Esophagus (tissue), 2 donors: Measurements from ENCODE around the gene ICAM2. TPM values are rescaled to one million over a fixed set of nuclear protein-coding genes. Genes with fewer than 3 reads are reported as not detected.

Experiments
- H3K27ac ChIP-seq, 2 donors: one replicate each; pipeline ENCODE4 v1.5.1; 2013; ENCODE audit warnings: low read depth in 2 of 2, mild to moderate bottlenecking in 2 of 2, inconsistent platforms in 1 of 2, low read length in 1 of 2, moderate library complexity in 1 of 2
- H3K27me3 ChIP-seq, 2 donors: one replicate each; pipeline ENCODE4 v1.6.1; 2013; ENCODE audit warnings: low read length in 2 of 2, control low read depth in 1 of 2, mild to moderate bottlenecking in 1 of 2; ENCODE audit not compliant: insufficient read depth in 2 of 2, control insufficient read depth in 1 of 2
- H3K36me3 ChIP-seq, 2 donors: one replicate each; pipeline ENCODE4 v1.6.1; 2013; ENCODE audit warnings: low read length in 1 of 2; ENCODE audit not compliant: control insufficient read depth in 2 of 2, insufficient read depth in 2 of 2
- H3K4me1 ChIP-seq, 2 donors: one replicate each; pipeline ENCODE4 v1.6.1; 2013; ENCODE audit warnings: low read length in 1 of 2; ENCODE audit not compliant: control insufficient read depth in 2 of 2, insufficient read depth in 2 of 2
- H3K4me3 ChIP-seq, 2 donors: one replicate each; pipeline ENCODE4 v1.5.1; 2013; ENCODE audit warnings: low read length in 2 of 2, mild to moderate bottlenecking in 2 of 2, low read depth in 1 of 2, moderate library complexity in 1 of 2
- H3K9me3 ChIP-seq, 2 donors: one replicate each; pipeline ENCODE4 v1.6.1; 2013; ENCODE audit warnings: mild to moderate bottlenecking in 2 of 2, low read depth in 1 of 2, low read length in 1 of 2, moderate library complexity in 1 of 2; ENCODE audit not compliant: control insufficient read depth in 2 of 2, insufficient read depth in 1 of 2
- WGBS, 2 donors: extraction: QIAGEN DNeasy Blood & Tissue Kit; methylation state at CpG; one replicate each; pipeline ENCODE4 v1.1.7; 2013; 5-methylcytosine and 5-hydroxymethylcytosine counted together
- polyA plus RNA-seq, 2 donors: library from polyadenylated mRNA; stranded (reverse); fragments of 200-250 nt; gene quantifications; one replicate each; pipeline ENCODE4 v1.2.3, GENCODE V29; 2013
- donor health status: healthy with polysubstance abuse.
- donor health status: Bipolar disorder and iron deficiency.

Gene ICAM2
- polyA plus RNA-seq = 1 to 10 TPM; 4.2 to 8.9 TPM

DNA sequence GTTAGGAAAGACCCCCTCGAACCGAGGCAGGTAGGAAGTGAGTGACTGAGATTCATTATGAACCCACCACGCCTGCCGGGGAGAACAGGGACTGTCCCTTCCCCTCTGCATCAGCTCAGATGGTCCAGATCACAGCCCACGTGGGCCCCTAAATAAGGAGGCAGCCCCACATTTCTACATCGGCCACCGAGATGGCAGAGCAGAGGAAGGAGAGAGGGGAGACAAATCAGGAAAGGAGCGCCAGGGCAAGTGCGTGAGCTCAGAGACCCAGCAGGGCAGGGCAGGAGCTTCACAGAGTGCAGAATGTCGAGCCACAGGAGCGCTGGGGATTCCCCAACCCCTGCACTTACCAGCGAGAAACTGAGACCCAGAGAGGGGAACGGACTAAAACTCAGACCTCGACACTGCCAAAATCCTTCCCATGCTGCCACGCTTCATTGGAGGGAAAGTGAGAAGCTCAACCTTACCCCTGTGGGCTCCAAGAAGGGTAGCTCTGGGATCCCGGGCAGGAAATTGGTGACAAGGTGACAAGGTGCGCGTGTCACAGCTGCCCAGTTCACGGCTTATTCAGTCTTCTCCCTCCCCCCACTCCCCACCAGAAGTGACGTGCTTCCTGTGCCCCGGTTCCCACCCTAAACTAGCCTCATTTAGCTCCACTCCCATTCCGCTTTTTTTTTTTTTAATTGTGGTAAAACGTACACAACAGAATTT lies at the start of gene ICAM2:
TSS of gene ICAM2 (minus strand) at position 578 of the 711 bp plus-strand sequence. CDS start 13,942 bp downstream, outside the sequence.
- Histone ChIP-seq H3K27me3 (no peaks in the 10 kb centered on the region), H3K27ac (peak within 1 kb of the TSS; percentile 69 to 70), H3K4me3 (peak within 1 kb of the TSS; percentile 8 to 37), H3K9me3 (no peaks in the 10 kb centered on the region), H3K4me1 (no peaks in the 10 kb centered on the region), H3K36me3 (no peaks in the 10 kb centered on the region)
- WGBS, 2 donors = 17 to 20% methylated on average over 23 of the region's 23 CpGs

DNA sequence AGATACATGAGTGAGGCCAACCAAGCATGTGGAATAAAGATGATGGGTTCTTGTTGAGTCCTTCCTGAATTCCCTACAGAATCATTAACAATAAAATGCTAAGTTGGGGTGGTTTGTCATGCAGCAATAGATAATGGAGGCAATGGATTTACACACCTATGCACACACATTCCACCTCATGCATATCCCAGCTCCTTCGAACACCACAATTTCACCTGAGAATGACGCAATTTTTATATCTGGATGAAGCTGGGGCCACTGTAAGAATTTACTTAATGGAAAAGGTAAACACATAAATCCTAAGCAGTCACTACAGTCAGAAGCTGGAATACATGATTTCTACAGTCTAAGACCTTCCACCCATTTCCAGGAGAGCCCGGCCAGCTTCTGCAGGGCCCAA lies 49.8 kb upstream of the ICAM2 start:
- H3K36me3 ChIP-seq = peaks cover 27 to 28% of the 10 kb centered on the region in 2 donors
- peaks cover 0 to 6% of the 10 kb centered on the region in 2 donors for H3K9me3 ChIP-seq
- H3K27me3 ChIP-seq = no peaks in the 10 kb centered on the region
- no peak overlapping the region for H3K4me3 ChIP-seq
- peaks cover 0 to 3% of the 10 kb centered on the region in 2 donors for H3K4me1 ChIP-seq
- H3K27ac ChIP-seq = no peak overlapping the region
- WGBS, 2 donors = 98 to 99% methylated on average over 3 of the region's 3 CpGs

DNA sequence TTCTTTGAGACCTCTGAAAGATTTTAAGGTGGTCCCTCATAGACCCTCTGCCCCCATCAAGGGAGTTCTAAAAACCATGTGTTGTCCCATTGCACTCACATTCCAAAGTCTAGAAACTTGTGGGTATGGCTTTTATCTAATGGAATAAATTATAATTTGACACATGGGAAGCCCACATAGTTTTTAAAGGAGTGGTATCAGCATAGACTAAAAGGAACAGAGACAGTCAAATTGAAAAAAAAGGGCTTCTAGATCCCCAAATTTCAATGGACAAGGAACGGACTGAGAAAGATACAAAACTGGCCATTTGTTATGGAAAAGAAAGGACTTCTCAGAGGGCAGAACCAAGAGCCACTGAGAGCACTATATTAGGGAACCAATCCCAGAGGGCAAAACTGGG lies 48.7 kb upstream of the ICAM2 start:
- WGBS, 2 donors = 96 to 99% methylated on average over 1 of the region's 1 CpG
- Histone ChIP-seq H3K36me3 (peaks cover 27 to 30% of the 10 kb centered on the region in 2 donors), H3K27ac (no peak overlapping the region), H3K27me3 (no peaks in the 10 kb centered on the region), H3K9me3 (peaks cover 0 to 6% of the 10 kb centered on the region in 2 donors), H3K4me1 (peaks cover 2 to 7% of the 10 kb centered on the region in 2 donors), H3K4me3 (no peak overlapping the region)

DNA sequence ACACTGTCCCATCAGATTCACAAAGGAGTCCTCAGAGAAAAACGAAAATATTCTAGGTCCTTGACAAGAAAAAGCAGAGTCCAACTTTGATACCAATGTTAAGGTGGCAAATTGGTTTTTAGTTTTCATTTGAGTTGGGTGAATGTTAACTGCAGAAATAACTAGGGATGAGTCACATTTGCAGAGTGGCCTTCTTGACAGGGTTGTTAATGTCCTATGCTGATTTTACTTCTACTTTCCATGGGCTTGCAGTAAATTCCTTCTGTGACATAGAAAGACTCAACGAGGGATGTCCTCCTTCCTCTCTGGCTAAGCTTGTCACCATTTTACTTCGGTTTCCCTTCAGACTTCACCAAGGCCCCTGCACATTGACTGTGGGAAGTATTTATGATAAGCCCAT lies 47.2 kb upstream of the ICAM2 start:
- Histone ChIP-seq H3K4me1 (peaks cover 2 to 10% of the 10 kb centered on the region in 2 donors), H3K9me3 (peaks cover 0 to 6% of the 10 kb centered on the region in 2 donors), H3K36me3 (peaks cover 27 to 30% of the 10 kb centered on the region in 2 donors), H3K27me3 (no peaks in the 10 kb centered on the region), H3K4me3 (no peak overlapping the region), H3K27ac (no peak overlapping the region)
- 85 to 91% methylated on average over 3 of the region's 3 CpGs for WGBS, 2 donors

DNA sequence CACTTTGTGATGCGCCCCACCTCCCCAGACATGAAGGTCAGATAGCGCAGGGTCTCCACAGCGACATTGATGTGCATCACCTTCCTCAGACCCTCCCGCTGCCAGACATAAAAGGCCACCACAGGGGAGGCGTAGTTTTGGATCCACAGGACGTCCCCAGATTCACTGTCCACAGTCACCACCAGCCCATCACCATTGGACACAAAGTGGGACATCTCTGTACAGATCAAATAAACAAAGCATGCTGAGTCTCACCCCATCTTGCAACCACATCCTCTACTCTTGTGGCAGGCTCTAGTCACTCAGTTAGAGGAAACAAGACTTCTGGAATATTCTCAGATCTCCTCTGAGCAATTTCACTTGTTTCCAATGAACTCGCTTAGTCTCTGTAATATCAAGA lies 46.3 kb upstream of the ICAM2 start:
- Histone ChIP-seq H3K4me1 (peaks cover 2 to 11% of the 10 kb centered on the region in 2 donors), H3K27me3 (no peaks in the 10 kb centered on the region), H3K27ac (peak overlapping the region; percentile 34 to 47), H3K36me3 (peaks cover 25 to 29% of the 10 kb centered on the region in 2 donors), H3K9me3 (peaks cover 0 to 6% of the 10 kb centered on the region in 2 donors), H3K4me3 (peak overlapping the region in 1 of 2 donors; percentile 28)
- WGBS, 2 donors = 81 to 88% methylated on average over 7 of the region's 7 CpGs

DNA sequence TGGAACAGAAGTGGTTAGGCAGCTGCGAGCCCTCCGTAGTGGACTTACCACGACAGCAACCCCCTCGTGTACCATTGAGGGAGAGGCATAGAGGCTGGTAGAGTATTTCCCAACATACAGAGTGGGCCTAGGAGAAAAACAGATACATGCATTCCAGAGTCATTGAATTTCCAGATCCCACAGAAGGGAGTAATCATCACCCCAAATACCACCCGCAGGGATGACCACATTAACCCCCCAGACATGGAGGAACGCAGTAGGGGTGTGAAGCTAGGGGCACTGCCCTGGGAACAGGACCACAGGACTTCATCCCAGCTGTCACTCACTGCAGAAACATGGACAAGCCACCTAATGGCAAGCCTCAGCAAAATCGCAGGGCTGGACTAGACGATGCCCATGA lies 44.7 kb upstream of the ICAM2 start:
- Histone ChIP-seq H3K4me3 (peak overlapping the region in 1 of 2 donors; percentile 9), H3K36me3 (peaks cover 12 to 29% of the 10 kb centered on the region in 2 donors), H3K27me3 (no peaks in the 10 kb centered on the region), H3K4me1 (peaks cover 2 to 13% of the 10 kb centered on the region in 2 donors), H3K9me3 (peaks cover 0 to 4% of the 10 kb centered on the region in 2 donors), H3K27ac (no peak overlapping the region)
- WGBS, 2 donors = 90 to 93% methylated on average over 8 of the region's 8 CpGs

DNA sequence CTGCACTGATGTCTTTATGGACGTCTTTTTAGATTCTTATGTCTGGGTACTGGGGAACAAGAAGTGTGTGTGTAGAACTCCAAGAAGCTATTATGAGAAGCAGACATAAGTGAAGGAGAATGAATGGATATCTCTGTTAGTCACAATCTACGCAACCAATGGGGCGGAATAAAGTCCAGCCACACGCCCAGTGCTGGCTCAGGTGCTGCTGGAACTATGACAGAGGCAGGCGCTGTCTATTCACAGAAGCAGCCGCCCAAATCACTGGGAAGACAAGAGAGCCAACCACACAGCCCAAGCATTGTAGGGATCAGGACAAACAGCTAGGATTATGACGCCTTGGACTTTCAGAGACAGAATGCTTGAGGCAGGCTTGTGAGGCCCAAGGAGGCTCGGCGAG lies 43.9 kb upstream of the ICAM2 start:
- Histone ChIP-seq H3K27me3 (no peaks in the 10 kb centered on the region), H3K4me1 (peaks cover 2 to 16% of the 10 kb centered on the region in 2 donors), H3K9me3 (peaks cover 0 to under 1% of the 10 kb centered on the region in 2 donors), H3K27ac (peak overlapping the region; percentile 90 to 97), H3K36me3 (peaks cover 8 to 25% of the 10 kb centered on the region in 2 donors), H3K4me3 (no peak overlapping the region)
- WGBS, 2 donors = 59 to 60% methylated on average over 9 of the region's 9 CpGs

DNA sequence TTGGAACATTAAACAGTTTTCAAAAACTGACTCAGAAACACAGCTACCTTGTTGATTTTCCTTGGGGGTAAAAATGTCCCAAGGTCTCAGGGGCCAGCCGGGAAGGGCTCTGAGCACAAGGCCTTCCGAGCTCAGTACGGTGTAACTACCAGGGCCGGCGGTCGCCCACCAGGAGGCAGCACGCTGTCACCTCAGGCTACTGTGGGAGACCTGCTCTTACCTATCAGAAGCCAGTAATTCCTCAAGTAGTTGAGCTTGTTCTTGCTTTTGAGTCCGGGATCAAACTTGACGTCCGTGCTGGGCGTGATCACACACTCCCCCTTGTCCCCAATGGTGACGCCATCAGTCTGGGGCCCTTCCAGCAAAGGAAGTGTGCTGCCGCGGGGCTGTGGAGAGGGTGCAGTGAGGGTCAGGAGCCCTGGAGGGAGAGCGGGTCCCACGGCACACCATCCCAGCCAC lies 43.4 kb upstream of the ICAM2 start:
- 44 to 56% methylated on average over 16 of the region's 16 CpGs for WGBS, 2 donors
- no peaks in the 10 kb centered on the region for H3K9me3 ChIP-seq
- peaks cover 2 to 16% of the 10 kb centered on the region in 2 donors for H3K4me1 ChIP-seq
- H3K27me3 ChIP-seq = no peaks in the 10 kb centered on the region
- peak overlapping the region; percentile 90 to 97 for H3K27ac ChIP-seq
- H3K36me3 ChIP-seq = peaks cover 3 to 27% of the 10 kb centered on the region in 2 donors
- peak overlapping the region in 1 of 2 donors; percentile 16 for H3K4me3 ChIP-seq

DNA sequence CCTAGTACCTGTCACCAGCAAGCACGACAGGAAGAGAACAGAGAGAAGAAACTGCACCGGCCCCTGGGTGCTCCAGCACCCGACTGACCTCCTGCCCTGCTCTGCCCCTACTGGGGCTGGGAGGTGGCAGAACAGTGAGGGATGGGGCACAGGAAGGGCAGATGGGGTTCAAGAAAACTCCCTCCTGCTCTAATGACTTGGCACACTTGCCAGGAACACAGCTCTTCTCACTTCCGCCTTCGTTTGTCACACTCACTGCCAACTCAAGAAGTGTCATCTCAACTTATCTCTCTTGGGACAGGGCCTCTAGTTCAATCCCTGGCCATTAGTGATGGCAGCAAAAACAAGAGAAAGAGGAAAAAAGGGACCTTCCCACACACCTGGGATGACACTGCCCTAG lies 42.7 kb upstream of the ICAM2 start:
- peaks cover 3 to 30% of the 10 kb centered on the region in 2 donors for H3K36me3 ChIP-seq
- 68 to 85% methylated on average over 5 of the region's 5 CpGs for WGBS, 2 donors

More for the DNA sequence above, 42.7 kb upstream of the ICAM2 start:
- Histone ChIP-seq H3K27ac (peak overlapping the region; percentile 55 to 90), H3K4me1 (peaks cover 2 to 16% of the 10 kb centered on the region in 2 donors), H3K4me3 (no peak overlapping the region), H3K9me3 (no peaks in the 10 kb centered on the region), H3K27me3 (no peaks in the 10 kb centered on the region)
